Measurements from ENCODE around the gene SEPTIN10. TPM values are rescaled to one million over a fixed set of nuclear protein-coding genes. Genes with fewer than 3 reads are reported as not detected.

SEPTIN10 gene
- 51.0 and 58.0 TPM in 2 replicates for total RNA-seq

GRCh38 chr2:109613922-109614714 lies at the start of gene SEPTIN10, which contains the start of gene SOWAHC:
Gene SEPTIN10 (minus strand): TSS chr2:109613966. CDS start chr2:109613827, 139 bp downstream.
Gene SOWAHC (plus strand): TSS chr2:109614364. CDS start chr2:109614490, 126 bp downstream.

Other genes with a start within 250 kb of the SEPTIN10 start
- 4.6 and 5.0 TPM in 2 replicates for gene SOWAHC, start 398 bp upstream of the SEPTIN10 start, total RNA-seq
- 5.4 and 6.1 TPM in 2 replicates for gene RGPD5, start 180.3 kb upstream of the SEPTIN10 start, total RNA-seq